Breast epithelium (tissue), 3 donors: ENCODE results near the gene EFNA5.

Experiments used
- POLR2AphosphoS5 ChIP-seq, 3 donors: sonication (generic); formaldehyde crosslinking; IDR thresholded peaks; one replicate each; pipeline ENCODE4 v1.6.1; 2017; ENCODE audit warnings: antibody characterized with exemption in 3 of 3
- TF ChIP-seq, protein P1 (sequence below), 3 donors: fragments of 450-650 bp; IDR thresholded peaks; one replicate each; pipeline ENCODE4 v1.5.1; 2016 to 2017; ENCODE audit warnings: antibody characterized with exemption in 3 of 3, mild to moderate bottlenecking in 3 of 3, moderate library complexity in 3 of 3

DNA sequence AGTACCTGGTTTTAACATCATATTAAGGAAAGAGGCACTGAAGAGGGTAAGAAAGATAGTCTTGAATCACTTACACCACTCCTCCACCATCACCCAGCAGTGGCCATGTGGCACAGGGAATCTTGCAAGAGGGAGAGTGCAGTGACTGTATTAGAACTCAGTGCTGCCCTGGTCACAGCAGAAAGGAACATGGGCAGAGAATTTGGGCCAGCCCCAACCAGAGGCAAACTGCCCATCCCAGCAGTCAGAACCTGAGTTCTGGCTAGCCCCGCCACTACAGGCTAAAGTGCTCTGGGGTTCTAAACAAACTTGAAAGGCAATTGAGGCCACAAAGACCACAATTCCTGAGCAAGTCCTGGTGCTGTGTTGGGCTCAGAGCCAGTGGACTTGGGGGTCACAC, 16.7 kb upstream of the EFNA5 start:
- TF ChIP-seq, protein P1, sequence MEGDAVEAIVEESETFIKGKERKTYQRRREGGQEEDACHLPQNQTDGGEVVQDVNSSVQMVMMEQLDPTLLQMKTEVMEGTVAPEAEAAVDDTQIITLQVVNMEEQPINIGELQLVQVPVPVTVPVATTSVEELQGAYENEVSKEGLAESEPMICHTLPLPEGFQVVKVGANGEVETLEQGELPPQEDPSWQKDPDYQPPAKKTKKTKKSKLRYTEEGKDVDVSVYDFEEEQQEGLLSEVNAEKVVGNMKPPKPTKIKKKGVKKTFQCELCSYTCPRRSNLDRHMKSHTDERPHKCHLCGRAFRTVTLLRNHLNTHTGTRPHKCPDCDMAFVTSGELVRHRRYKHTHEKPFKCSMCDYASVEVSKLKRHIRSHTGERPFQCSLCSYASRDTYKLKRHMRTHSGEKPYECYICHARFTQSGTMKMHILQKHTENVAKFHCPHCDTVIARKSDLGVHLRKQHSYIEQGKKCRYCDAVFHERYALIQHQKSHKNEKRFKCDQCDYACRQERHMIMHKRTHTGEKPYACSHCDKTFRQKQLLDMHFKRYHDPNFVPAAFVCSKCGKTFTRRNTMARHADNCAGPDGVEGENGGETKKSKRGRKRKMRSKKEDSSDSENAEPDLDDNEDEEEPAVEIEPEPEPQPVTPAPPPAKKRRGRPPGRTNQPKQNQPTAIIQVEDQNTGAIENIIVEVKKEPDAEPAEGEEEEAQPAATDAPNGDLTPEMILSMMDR (IDR thresholded peaks at IDR 0.05): no peak
- TF ChIP-seq POLR2AphosphoS5 (IDR thresholded peaks at IDR 0.05): no peak
